RPMI8226 (cell line): Measurements from ENCODE around the gene TFAP2B.

Source experiments
- DNase-seq: peaks from one replicate; pipeline ENCODE4 v3.0.0-alpha.2; 2015

The TFAP2B gene

DNA sequence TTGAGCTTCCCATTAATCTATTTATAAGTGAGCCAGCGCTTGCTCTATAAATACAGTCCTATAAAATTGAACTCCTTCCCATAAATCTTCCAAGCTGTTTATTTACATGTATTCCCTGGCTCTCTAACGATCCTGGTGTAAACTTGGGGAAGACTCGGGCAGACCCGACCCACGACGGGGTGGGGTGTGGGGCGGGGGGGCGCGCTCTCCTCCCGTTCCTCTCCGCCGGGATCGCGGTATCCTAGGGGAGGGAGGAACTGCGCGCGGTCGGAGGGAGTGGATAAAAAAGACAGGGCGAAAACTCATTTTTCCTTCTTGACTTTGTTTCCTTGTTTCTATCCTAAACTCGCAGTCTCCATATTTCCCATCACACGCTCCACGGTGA is 31.1 kb downstream of the TFAP2B start:
- DNase-seq, result no peak

- DNase-seq, result no peak
Measured at GRCh38 chr6:50850223-50851048, 31.8 kb downstream of the TFAP2B start.

DNA sequence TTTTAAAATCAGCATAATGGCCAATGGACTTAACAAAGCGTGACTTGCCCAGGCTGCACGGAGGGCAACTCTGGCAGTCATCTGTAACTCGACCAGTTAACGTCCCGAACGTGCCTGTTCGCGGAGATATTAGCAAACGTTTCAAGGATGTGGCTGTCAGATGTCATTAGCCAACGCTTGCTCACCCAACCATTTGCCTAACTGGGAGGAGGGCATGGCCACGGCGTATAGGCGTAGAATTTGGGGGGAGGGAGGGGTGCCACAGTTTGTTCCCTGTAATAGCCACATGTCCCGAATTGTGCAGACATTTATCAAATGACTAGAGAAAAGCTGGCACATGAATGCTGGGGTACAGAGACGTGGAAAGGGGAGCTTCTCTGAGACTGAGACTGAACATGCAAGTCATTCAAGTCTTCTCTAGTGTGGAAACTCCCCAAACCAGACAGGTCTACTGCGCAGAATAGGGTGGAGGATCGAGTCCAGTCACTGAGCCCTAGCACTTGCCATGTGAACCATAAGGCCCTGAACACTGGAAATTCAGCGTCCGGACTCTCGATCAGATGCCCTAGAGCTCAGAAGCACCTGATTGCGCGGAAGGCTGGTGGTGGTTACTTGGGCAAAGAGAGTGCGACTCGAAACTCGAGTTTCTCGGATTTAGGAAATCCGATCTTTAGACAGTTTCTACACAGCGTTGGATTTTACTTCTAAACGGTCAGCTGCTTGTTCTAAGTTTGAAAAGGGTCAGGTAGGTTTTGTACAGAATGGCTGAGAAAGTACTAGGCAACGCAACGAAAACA is 32.6 kb downstream of the TFAP2B start:
- no peak for DNase-seq

- no peak for DNase-seq
Measured at GRCh38 chr6:50853939-50854338, 35.3 kb downstream of the TFAP2B start.

DNA sequence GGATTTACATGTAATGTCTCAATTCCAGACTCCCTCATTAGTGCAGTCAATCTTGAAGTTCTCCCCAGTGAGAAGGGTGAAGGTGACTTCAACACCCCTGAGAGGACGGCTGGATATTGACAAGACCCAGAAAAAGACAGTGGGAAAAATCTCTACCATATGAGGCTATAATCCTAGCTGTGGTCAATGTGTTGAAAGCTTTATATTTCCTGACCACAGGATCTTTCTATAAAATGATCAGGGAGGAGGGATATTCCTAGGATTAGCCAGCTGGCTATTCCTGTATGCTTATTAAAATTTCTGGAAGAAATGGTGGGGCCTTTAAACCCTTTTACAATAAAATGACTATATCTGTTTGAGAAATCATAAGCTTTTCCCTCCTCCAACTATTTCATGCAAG is 43.0 kb downstream of the TFAP2B start:
- no peak for DNase-seq

DNA sequence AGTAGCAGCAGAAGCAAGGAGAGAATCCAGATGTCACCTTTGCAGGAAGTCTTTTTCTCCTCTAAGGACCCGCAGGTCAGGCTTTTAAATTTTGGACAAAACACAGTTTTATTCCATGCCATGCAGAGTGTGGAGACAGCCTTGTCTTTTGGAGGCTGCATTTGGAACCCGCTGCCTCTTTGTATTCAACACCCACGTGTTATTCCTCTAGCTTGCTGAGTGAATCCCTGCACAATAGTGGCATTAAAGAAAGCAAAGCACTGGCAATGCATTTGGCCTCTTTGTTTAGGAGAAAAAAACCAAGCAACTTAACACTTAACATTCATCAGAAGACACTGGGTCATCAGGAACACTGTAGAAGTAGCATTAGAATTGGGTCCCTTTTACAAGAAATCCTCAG is 43.5 kb downstream of the TFAP2B start:
- no peak for DNase-seq

DNA sequence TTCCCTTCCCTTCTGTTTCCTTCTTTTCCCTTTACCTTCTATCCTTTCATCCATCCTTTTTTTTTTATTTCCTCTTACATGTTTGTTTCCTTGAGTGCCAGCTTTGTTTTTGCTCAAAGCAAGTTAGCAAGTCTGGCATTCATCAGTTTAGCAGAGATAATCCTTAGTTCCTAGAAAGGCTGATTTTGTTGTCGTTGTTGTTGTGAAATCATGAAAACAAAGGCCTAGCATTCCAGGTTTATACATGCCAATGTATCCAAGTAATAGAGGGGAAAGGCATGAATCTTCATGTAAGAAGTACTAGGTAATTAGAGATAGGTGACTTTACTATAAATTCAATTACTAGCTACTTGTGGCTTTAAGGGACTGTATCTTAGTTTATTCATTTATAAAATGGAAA is 45.9 kb downstream of the TFAP2B start:
- no peak for DNase-seq

DNA sequence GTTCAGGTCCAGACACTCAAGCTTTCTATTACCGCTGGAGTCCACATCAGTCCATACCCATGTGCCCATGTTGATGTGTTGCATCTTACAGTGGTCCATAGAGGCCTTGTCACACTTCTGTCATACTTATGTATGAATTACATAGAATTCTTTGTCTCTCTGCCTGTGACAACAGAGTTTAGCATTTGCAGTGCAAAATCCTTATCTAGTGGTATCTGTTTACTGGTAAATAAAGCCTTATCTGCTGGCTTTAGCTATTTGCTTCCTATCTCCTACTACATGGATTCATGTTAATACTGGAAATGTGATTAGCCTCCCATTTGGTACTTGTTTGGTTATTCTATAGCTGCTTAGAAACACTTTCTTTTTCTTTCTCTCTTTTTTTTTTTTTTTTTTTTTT is 49.8 kb downstream of the TFAP2B start:
- DNase-seq, result no peak

GRCh38 chr6:50873167-50873566 is 54.5 kb downstream of the TFAP2B start:
- no peak for DNase-seq

DNA sequence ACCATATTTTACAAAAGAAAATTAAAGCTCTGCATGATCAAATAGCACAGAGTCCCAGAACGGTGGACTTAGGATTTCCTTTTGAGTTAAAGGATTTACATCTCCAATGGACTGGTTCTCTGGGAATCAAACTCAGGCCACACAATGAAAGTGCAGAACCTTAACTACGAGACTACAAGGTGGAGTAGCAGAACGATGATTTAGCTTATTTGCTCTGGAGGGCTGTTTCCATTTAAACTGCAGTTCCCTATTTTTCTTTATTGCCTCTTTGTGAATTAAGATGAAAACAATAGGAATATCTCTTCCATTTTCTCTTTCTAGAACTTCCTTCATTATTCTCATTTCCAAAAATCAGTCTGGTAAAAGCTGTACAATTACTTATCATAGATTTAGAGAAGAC is 65.7 kb downstream of the TFAP2B start:
- no peak for DNase-seq

- no peak for DNase-seq
Measured at GRCh38 chr6:50887112-50887511, 68.4 kb downstream of the TFAP2B start.

DNA sequence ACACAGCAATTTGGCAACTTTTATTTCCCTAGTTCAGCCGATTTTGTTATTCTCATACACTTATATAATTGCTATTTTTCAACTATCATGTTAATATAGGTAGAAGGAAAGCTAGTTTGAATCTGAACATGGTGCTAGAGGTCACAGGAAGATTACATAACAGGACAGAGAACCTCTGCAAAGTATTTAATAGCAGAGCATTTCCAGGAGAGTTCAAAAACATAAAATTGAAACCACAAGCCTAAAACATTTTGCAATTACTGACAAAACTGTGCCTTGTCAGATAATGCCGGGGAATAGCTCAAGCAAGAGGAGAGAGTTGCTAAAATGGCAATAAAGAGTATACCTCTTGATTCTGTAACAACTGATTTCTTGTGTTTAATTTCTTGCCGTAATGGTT is 70.8 kb downstream of the TFAP2B start:
- DNase-seq, result no peak

DNA sequence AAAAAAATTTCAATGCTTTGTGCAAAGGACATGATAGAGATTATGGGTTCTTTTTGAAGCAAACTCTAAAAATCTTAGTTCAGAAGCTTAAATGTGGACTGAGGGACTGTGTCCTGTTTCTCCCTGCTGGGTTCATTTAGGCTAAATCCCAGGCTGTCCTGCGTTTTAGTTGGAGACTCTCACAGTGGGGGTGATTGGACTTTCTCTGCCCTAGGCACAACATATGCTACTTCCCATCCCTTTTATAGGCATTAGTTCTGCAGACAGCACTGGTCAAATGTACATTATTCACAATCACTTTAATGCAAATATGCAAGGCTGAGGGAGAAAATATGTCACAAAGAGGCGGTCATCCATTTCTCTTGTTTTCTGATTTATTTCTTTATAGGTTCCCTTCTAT is 71.3 kb downstream of the TFAP2B start:
- no peak for DNase-seq

GRCh38 chr6:50890579-50890978 is 71.9 kb downstream of the TFAP2B start:
- DNase-seq, result no peak

GRCh38 chr6:50891290-50891689 is 72.6 kb downstream of the TFAP2B start:
- DNase-seq, result no peak
